GM19035 (cell line): ENCODE measurements around the gene CTDSPL.

Experiments
- ATAC-seq: cut with Tn5 transposase; IDR thresholded peaks from one replicate; pipeline ENCODE4 v1.9.1; 2021; ENCODE audit not compliant: unreplicated experiment

CTDSPL gene

GRCh38 chr3:37912052-37912733, 50.5 kb downstream of the CTDSPL start:
- ATAC-seq: no peak

GRCh38 chr3:37913522-37913921, 51.8 kb downstream of the CTDSPL start:
- ATAC-seq: no peak

GRCh38 chr3:37916685-37917084, 55.0 kb downstream of the CTDSPL start:
- ATAC-seq: no peak

GRCh38 chr3:37918627-37919026, 56.9 kb downstream of the CTDSPL start:
- ATAC-seq: no peak

- ATAC-seq: no peak
Measured at GRCh38 chr3:37920156-37920699, 58.5 kb downstream of the CTDSPL start.

- ATAC-seq: no peak
Measured at GRCh38 chr3:37921025-37921424, 59.3 kb downstream of the CTDSPL start.

GRCh38 chr3:37922721-37923568, 61.3 kb downstream of the CTDSPL start:
- no peak for ATAC-seq

GRCh38 chr3:37923569-37924040, 61.9 kb downstream of the CTDSPL start:
- no peak for ATAC-seq

GRCh38 chr3:37924453-37924852, 62.8 kb downstream of the CTDSPL start:
- no peak for ATAC-seq

- no peak for ATAC-seq
Measured at GRCh38 chr3:37925157-37925556, 63.5 kb downstream of the CTDSPL start.

- no peak for ATAC-seq
Measured at GRCh38 chr3:37926611-37927010, 64.9 kb downstream of the CTDSPL start.

GRCh38 chr3:37930495-37930894, 68.8 kb downstream of the CTDSPL start:
- no peak for ATAC-seq

GRCh38 chr3:37932505-37932904, 70.8 kb downstream of the CTDSPL start:
- no peak for ATAC-seq

- ATAC-seq: no peak
Measured at GRCh38 chr3:37934631-37935289, 73.1 kb downstream of the CTDSPL start.

GRCh38 chr3:37935290-37935668, 73.6 kb downstream of the CTDSPL start:
- ATAC-seq: no peak

- no peak for ATAC-seq
Measured at GRCh38 chr3:37935756-37936666, 74.3 kb downstream of the CTDSPL start.

- ATAC-seq: no peak
Measured at GRCh38 chr3:37937156-37937555, 75.5 kb downstream of the CTDSPL start.

- no peak for ATAC-seq
Measured at GRCh38 chr3:37938011-37938410, 76.3 kb downstream of the CTDSPL start.

GRCh38 chr3:37940242-37940908, 78.7 kb downstream of the CTDSPL start:
- ATAC-seq: no peak
